Measurements from ENCODE around the gene ATP2B2.

Gene ATP2B2

GRCh38 chr3:10336761-10337160 is 168.6 kb downstream of the ATP2B2 start:
- TF ChIP-seq CTCF (IDR thresholded peaks at IDR 0.05; ENCODE audit: extremely low read depth, insufficient read depth, missing control alignments): no peak
- DNase-seq (ENCODE audit: low spot score): no peak
- in situ Hi-C loops (cut with MboI; ENCODE audit: low pct_unique_long_range_greater_than_20kb, low sequenced_read_pairs, unreplicated experiment): loop anchor here (25.0 kb wide), 1 partner anchor 401 kb away; no protein-coding TSS in a partner anchor

GRCh38 chr3:10335871-10336622 is 169.3 kb downstream of the ATP2B2 start:
- DNase-seq (ENCODE audit: low spot score): no peak
- TF ChIP-seq CTCF (IDR thresholded peaks at IDR 0.05; ENCODE audit: extremely low read depth, insufficient read depth, missing control alignments): no peak
- in situ Hi-C loops (cut with MboI; ENCODE audit: low pct_unique_long_range_greater_than_20kb, low sequenced_read_pairs, unreplicated experiment): loop anchor here (25.0 kb wide), 1 partner anchor 401 kb away; no protein-coding TSS in a partner anchor

- no peak for TF ChIP-seq CTCF (IDR thresholded peaks at IDR 0.05; ENCODE audit: extremely low read depth, insufficient read depth, missing control alignments)
- in situ Hi-C loops (cut with MboI; ENCODE audit: low pct_unique_long_range_greater_than_20kb, low sequenced_read_pairs, unreplicated experiment): loop anchor here (25.0 kb wide), 1 partner anchor 402 kb away; no protein-coding TSS in a partner anchor
- DNase-seq (ENCODE audit: low spot score): no peak
These were observed 170.1 kb downstream of the ATP2B2 start for GRCh38 chr3:10335190-10335738.

GRCh38 chr3:10334459-10334858 is 170.9 kb downstream of the ATP2B2 start:
- TF ChIP-seq CTCF (IDR thresholded peaks at IDR 0.05; ENCODE audit: extremely low read depth, insufficient read depth, missing control alignments): no peak
- in situ Hi-C loops (cut with MboI; ENCODE audit: low pct_unique_long_range_greater_than_20kb, low sequenced_read_pairs, unreplicated experiment): loop anchor here (25.0 kb wide), 1 partner anchor 403 kb away; no protein-coding TSS in a partner anchor
- no peak for DNase-seq (ENCODE audit: low spot score)

- in situ Hi-C loops (cut with MboI; ENCODE audit: low pct_unique_long_range_greater_than_20kb, low sequenced_read_pairs, unreplicated experiment): loop anchor here (25.0 kb wide), 1 partner anchor 403 kb away; no protein-coding TSS in a partner anchor
- DNase-seq (ENCODE audit: low spot score): no peak
- TF ChIP-seq CTCF (IDR thresholded peaks at IDR 0.05; ENCODE audit: extremely low read depth, insufficient read depth, missing control alignments): no peak
These were observed 171.3 kb downstream of the ATP2B2 start for GRCh38 chr3:10334042-10334441.

- DNase-seq (ENCODE audit: low spot score): no peak
- TF ChIP-seq CTCF (IDR thresholded peaks at IDR 0.05; ENCODE audit: extremely low read depth, insufficient read depth, missing control alignments): no peak
- in situ Hi-C loops (cut with MboI; ENCODE audit: low pct_unique_long_range_greater_than_20kb, low sequenced_read_pairs, unreplicated experiment): loop anchor here (25.0 kb wide), 1 partner anchor 404 kb away; no protein-coding TSS in a partner anchor
These were observed 172.1 kb downstream of the ATP2B2 start for GRCh38 chr3:10333349-10333650.

Data from GM13977 (cell line).